Mucosa of rectum (tissue), 2 donors: ENCODE data around the gene ARHGEF37.
"Not testable (repeated sequence)": the region's sequence is repeated elsewhere in the genome, so short reads cannot be mapped to it uniquely, and the experiment has no call there.

ENCODE experiments used
- H3K27ac ChIP-seq, 2 donors: one replicate each; pipeline ENCODE4 v1.7.0; 2013; ENCODE audit warnings: inconsistent platforms in 2 of 2, low read depth in 2 of 2, low read length in 2 of 2
- H3K27me3 ChIP-seq, 2 donors: one replicate each; pipeline ENCODE4 v1.7.0; 2013; ENCODE audit warnings: low read length in 2 of 2; ENCODE audit not compliant: control insufficient read depth in 2 of 2, insufficient read depth in 2 of 2
- H3K36me3 ChIP-seq, 2 donors: one replicate each; pipeline ENCODE4 v1.7.0; 2013; ENCODE audit warnings: low read length in 2 of 2; ENCODE audit not compliant: control insufficient read depth in 2 of 2, insufficient read depth in 2 of 2
- H3K4me1 ChIP-seq, 2 donors: one replicate each; pipeline ENCODE4 v1.7.0; 2013; ENCODE audit warnings: low read length in 2 of 2, mild to moderate bottlenecking in 1 of 2; ENCODE audit not compliant: control insufficient read depth in 2 of 2, insufficient read depth in 2 of 2
- H3K4me3 ChIP-seq, 2 donors: one replicate each; pipeline ENCODE4 v1.7.0; 2013; ENCODE audit warnings: low read length in 2 of 2
- H3K9ac ChIP-seq, 2 donors: one replicate each; pipeline ENCODE4 v1.7.0; 2013; ENCODE audit warnings: low read length in 2 of 2, low read depth in 1 of 2, mild to moderate bottlenecking in 1 of 2
- H3K9me3 ChIP-seq, 2 donors: one replicate each; pipeline ENCODE4 v1.7.0; 2013; ENCODE audit warnings: low read length in 2 of 2; ENCODE audit not compliant: control insufficient read depth in 2 of 2
- donor health status: healthy.
- donor health status: Normal muscosa, but diverticular disease.

Gene ARHGEF37

DNA sequence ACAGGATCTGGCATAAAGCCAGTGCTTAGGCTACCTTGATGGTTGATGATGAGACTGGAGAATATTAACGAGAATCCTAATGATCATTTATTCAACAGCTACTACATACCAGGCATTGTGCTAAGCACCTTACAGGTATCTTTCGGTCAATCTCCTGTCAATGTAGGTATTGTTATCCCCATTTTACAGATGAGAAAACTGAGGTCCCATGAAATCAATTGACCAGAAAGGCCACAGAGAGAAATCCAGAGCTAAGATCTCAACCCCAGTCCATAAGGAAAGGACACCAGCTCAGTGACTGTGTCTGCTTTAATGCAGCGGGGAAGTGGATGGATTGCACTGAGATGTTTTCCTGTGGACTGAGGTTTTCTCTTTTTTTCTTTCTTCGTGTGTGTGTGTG is 63.3 kb downstream of the ARHGEF37 start:
- Histone ChIP-seq H3K4me1 (peaks cover 16 to 25% of the 10 kb centered on the region in 2 donors), H3K9me3 (no peaks in the 10 kb centered on the region), H3K36me3 (no peaks in the 10 kb centered on the region), H3K27ac (no peak overlapping the region), H3K9ac (no peak overlapping the region), H3K27me3 (no peaks in the 10 kb centered on the region), H3K4me3 (no peak overlapping the region)

DNA sequence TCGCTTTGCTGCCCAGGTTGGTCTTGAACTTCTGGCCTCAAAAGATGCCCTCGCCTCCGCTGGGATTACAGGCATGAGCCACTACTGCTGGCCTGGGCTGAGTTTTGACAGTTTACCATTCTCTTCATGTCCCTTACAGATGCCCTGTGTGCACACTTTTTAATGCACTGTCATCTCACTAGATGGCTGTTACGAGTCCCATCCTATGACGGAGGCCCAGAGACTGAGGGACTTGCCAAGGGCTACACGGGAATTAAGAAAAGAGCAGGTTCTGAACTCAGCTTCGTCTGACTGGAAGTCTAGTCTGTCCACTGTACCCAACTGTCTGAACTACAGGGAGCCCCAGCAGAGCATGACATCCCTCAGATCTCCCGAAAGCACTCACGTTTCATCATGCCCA is 63.9 kb downstream of the ARHGEF37 start:
- no peaks in the 10 kb centered on the region for H3K36me3 ChIP-seq
- H3K27ac ChIP-seq = no peak overlapping the region
- no peak overlapping the region for H3K4me3 ChIP-seq
- no peaks in the 10 kb centered on the region for H3K9me3 ChIP-seq
- no peak overlapping the region for H3K9ac ChIP-seq
- H3K4me1 ChIP-seq = peaks cover 11 to 19% of the 10 kb centered on the region in 2 donors
- H3K27me3 ChIP-seq = no peaks in the 10 kb centered on the region

DNA sequence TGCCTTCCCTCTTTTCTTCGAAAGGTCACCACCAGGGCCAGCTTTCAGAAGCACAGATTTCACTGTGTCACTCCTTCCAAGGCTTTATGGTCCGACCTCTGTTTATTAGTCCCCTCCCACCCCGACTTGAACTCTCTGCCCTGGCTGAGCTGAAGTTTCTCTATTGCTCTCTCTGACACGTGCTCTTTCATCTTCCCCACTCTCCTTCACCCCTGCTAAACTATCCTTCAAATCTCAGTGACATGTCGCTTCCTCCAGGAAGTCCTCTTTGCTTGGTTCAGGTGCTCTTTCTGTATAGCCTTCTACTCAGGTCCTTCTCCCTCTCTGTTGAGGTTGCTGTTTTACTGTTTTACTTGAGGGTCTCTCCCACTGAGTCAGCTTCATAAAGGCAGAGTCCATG is 64.4 kb downstream of the ARHGEF37 start:
- Histone ChIP-seq H3K27ac (no peak overlapping the region), H3K27me3 (no peaks in the 10 kb centered on the region), H3K4me1 (peaks cover 6 to 14% of the 10 kb centered on the region in 2 donors)

GRCh38 chr5:149646564-149646963 is 65.3 kb downstream of the ARHGEF37 start:
- H3K4me3 ChIP-seq = no peak overlapping the region
- H3K4me1 ChIP-seq = peaks cover 2 to 8% of the 10 kb centered on the region in 2 donors
- no peak overlapping the region for H3K27ac ChIP-seq
- no peak overlapping the region for H3K9ac ChIP-seq
- H3K27me3 ChIP-seq = no peaks in the 10 kb centered on the region
- H3K9me3 ChIP-seq = no peaks in the 10 kb centered on the region
- H3K36me3 ChIP-seq = no peaks in the 10 kb centered on the region

More for the DNA sequence above, 64.4 kb downstream of the ARHGEF37 start:
- Histone ChIP-seq H3K9me3 (no peaks in the 10 kb centered on the region), H3K36me3 (no peaks in the 10 kb centered on the region), H3K9ac (no peak overlapping the region), H3K4me3 (no peak overlapping the region)

DNA sequence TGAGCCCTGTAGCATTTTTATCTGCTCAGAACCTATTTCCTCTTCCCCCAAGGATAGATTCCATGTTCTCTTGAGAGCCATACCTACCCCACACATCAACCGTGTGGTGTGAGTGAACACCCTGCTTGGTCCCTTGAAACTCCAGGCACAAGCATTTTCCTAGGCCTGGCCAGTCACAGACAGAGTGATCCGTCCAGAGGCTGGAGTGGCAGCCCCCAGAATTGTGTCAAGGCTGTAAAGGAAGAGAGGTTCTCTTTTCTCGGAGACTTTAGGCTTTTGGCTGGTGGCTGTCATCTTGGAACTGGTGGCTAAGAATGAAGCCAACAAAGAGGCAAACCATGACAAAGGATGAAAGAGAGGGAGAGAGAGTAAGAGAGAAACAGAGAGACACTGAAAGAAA is 66.0 kb downstream of the ARHGEF37 start:
- Histone ChIP-seq H3K9ac (no peak overlapping the region), H3K9me3 (no peaks in the 10 kb centered on the region), H3K27ac (no peak overlapping the region), H3K4me3 (no peak overlapping the region), H3K27me3 (no peaks in the 10 kb centered on the region), H3K36me3 (no peaks in the 10 kb centered on the region), H3K4me1 (peaks cover 0 to 5% of the 10 kb centered on the region in 2 donors)

DNA sequence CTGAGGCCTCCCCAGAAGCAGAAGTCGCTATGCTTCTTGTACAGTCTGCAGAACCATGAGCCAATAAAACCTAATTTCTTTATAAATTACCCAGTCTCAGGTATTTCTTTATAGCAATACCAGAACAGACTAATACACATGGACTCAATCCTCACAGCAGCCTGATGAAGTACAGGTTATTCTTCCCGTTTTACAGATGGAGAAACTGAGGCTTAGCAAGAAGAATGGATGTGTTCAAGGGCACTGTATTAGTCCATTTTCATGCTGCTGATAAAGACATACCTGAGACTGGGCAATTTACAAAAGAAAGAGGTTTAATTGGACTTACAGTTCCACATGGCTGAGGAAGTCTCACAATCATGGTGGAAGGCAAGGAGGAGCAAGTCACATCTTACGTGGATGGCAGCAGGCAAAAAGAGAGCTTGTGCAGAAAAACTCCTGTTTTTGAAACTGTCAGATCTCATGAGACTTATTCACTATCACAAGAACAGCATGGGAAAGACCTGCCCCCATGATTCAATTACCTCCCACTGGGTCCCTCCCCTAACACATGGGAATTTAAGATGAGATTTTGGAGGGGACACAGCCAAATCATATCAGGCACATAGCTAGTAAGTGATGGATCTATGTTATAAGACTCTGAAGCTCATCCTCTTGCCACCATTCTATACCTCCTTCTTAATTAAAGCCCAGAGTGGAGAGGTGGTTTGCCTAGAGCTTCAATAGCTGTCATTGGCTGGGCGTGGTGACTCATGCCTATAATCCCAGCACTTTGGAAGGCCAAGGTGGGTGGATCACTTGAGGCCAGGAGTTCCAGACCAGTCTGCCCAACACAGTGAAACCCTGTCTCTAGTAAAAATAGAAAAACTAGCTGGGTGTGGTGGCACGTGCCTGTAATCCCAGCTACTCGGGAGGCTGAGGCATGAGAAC is 67.4 kb downstream of the ARHGEF37 start:
- not testable (repeated sequence) for H3K27ac ChIP-seq, H3K4me1 ChIP-seq, H3K4me3 ChIP-seq, H3K9me3 ChIP-seq, H3K9ac ChIP-seq, H3K36me3 ChIP-seq, H3K27me3 ChIP-seq

DNA sequence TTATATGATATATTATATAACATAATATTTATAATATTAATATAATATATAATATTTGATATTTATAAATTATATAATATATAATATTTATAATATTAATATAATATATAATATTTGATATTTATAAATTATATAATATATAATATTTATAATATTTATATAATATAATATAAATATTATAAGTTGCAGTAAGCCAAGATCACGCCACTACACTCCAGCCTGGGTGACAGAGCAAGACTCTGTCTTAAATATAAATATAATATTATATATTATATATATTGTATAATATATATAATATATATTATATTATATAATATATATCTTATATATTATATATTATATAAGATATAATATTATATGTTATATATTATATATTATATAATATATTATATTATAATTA is 68.4 kb downstream of the ARHGEF37 start:
- not testable (repeated sequence) for H3K27me3 ChIP-seq, H3K27ac ChIP-seq, H3K4me1 ChIP-seq, H3K36me3 ChIP-seq, H3K9me3 ChIP-seq, H3K9ac ChIP-seq, H3K4me3 ChIP-seq

DNA sequence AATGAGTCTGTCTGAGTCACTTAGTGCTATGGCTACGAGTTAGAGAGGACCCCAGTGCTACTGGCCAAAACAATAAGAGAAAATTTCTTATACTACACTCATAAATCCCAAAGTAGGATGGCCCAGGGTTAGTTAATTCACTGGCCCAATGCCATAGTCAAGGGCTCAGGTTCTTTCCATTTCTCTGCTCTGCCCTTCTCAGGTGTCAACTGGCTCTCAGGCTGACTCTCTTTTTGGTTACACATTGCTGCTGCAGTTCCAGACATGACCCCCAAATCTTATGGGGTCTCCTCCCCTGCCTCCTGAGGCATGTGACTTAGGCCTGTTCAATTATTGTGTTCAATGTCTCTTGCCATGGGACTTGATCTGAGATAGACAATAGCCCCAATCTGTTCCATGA is 70.4 kb downstream of the ARHGEF37 start:
- Histone ChIP-seq H3K27me3 (no peaks in the 10 kb centered on the region), H3K9me3 (no peaks in the 10 kb centered on the region), H3K4me3 (no peak overlapping the region), H3K4me1 (peaks cover 0 to under 1% of the 10 kb centered on the region in 2 donors), H3K27ac (no peak overlapping the region), H3K9ac (no peak overlapping the region), H3K36me3 (no peaks in the 10 kb centered on the region)

DNA sequence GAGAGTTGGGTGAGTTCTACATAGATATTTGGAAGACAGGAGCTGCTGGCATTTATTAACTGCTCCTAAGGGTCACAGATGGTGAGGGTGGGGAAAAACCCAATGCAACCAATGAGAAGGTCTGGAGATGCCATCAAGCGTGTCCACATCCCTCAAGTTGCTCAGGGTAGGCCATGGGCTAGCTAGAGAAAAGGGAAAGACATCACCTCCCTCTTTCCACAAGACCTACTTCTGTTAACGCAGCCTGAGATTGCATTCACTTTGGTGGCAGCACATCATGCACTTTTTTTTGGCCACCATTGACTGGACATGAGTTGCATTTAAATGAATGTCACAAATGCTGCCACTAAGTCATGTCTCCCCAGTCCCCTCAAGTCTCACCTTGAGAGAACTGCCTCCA is 71.4 kb downstream of the ARHGEF37 start:
- H3K27me3 ChIP-seq = no peaks in the 10 kb centered on the region
- no peak overlapping the region for H3K9ac ChIP-seq
- H3K27ac ChIP-seq = no peak overlapping the region
- no peaks in the 10 kb centered on the region for H3K36me3 ChIP-seq
- peaks cover 4 to 10% of the 10 kb centered on the region in 2 donors for H3K4me1 ChIP-seq
- H3K9me3 ChIP-seq = no peaks in the 10 kb centered on the region
- H3K4me3 ChIP-seq = no peak overlapping the region

DNA sequence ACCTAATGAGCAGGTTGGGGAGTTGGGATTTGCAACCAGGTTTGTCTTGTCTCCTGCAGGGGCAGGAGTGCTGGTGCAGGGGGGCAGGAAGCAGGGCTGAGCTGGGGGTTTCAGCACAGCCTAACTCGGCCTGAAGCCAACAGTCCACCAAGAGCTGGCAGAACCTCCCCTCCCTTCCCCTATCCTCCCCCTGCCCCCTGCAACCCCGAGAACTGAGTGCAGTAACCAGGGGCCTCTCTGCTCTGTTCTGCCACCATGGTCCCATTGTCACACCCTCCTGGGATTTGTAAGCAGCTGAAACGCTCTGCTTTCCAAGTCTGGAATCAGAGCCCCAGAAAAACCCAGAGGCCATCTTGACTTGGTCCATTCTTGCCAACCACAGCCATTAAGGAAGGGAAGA is 72.9 kb downstream of the ARHGEF37 start:
- H3K36me3 ChIP-seq = no peaks in the 10 kb centered on the region
- no peaks in the 10 kb centered on the region for H3K27me3 ChIP-seq
- no peak overlapping the region for H3K9ac ChIP-seq
- H3K9me3 ChIP-seq = no peaks in the 10 kb centered on the region
- no peak overlapping the region for H3K4me3 ChIP-seq
- peaks cover 9 to 23% of the 10 kb centered on the region in 2 donors for H3K4me1 ChIP-seq
- no peak overlapping the region for H3K27ac ChIP-seq
